ENCODE results near the gene MS4A12.

GRCh38 chr11:60528934-60529333 lies 36.4 kb downstream of the MS4A12 start:
- TF ChIP-seq POLR2A (IDR thresholded peaks at IDR 0.05; ENCODE audit: low read depth, low read length): no peak
- TF ChIP-seq POLR2AphosphoS5 (IDR thresholded peaks at IDR 0.05; ENCODE audit: low read depth, low read length): no peak
- no peak for TF ChIP-seq TAF1 (IDR thresholded peaks at IDR 0.05; ENCODE audit: low read depth, low read length)

All from GM12891 (cell line).